Esophagus mucosa (tissue), 1 donor: ENCODE measurements around the gene KSR1. TPM values are rescaled to one million over a fixed set of nuclear protein-coding genes. Genes with fewer than 3 reads are reported as not detected.

Source experiments
- ATAC-seq: fragments of 200-7000 bp; cut with Tn5 transposase; one replicate; pipeline ENCODE4 v1.9.1; 2020
- total RNA-seq: library from RNA; stranded (reverse); gene quantifications from one replicate; pipeline ENCODE4 v1.2.4, GENCODE V29; 2023
- donor health status: DM: yes; HTN: yes; CAD: no.

Gene KSR1
- total RNA-seq, 1 donor from 2014 or later, result 31.0 TPM

- no peak for ATAC-seq
These were observed 63.3 kb downstream of the KSR1 start for GRCh38 chr17:27519550-27519949.

- ATAC-seq, result no peak
These were observed 64.4 kb downstream of the KSR1 start for GRCh38 chr17:27520491-27521185.

- no peak for ATAC-seq
These were observed 65.2 kb downstream of the KSR1 start for GRCh38 chr17:27521281-27522027.

- no peak for ATAC-seq
These were observed 65.9 kb downstream of the KSR1 start for GRCh38 chr17:27522028-27522635.

- peak; percentile 72 for ATAC-seq
These were observed 67.5 kb downstream of the KSR1 start for GRCh38 chr17:27523712-27524111.

GRCh38 chr17:27524594-27524993, 68.3 kb downstream of the KSR1 start:
- ATAC-seq, result no peak

GRCh38 chr17:27525316-27525715, 69.1 kb downstream of the KSR1 start:
- ATAC-seq, result no peak

GRCh38 chr17:27525836-27526603, 69.8 kb downstream of the KSR1 start:
- no peak for ATAC-seq

- no peak for ATAC-seq
These were observed 70.4 kb downstream of the KSR1 start for GRCh38 chr17:27526604-27527002.

GRCh38 chr17:27529230-27529796, 73.1 kb downstream of the KSR1 start:
- ATAC-seq, result peak; percentile 66

GRCh38 chr17:27530764-27531391, 74.6 kb downstream of the KSR1 start:
- ATAC-seq, result peak; percentile 64

- ATAC-seq, result no peak
These were observed 75.3 kb downstream of the KSR1 start for GRCh38 chr17:27531469-27531961.

GRCh38 chr17:27532269-27533263, 76.3 kb downstream of the KSR1 start:
- ATAC-seq, result no peak

GRCh38 chr17:27533874-27534815, 77.9 kb downstream of the KSR1 start:
- ATAC-seq, result no peak

- no peak for ATAC-seq
These were observed 79.1 kb downstream of the KSR1 start for GRCh38 chr17:27535178-27535928.

- ATAC-seq, result no peak
These were observed 79.7 kb downstream of the KSR1 start for GRCh38 chr17:27535975-27536374.

- ATAC-seq, result no peak
These were observed 80.5 kb downstream of the KSR1 start for GRCh38 chr17:27536781-27537180.

GRCh38 chr17:27538156-27538955, 82.1 kb downstream of the KSR1 start:
- ATAC-seq, result no peak
